CMK (cell line): ENCODE results near the gene STON2.
"Not testable (repeated sequence)": the region's sequence is repeated elsewhere in the genome, so short reads cannot be mapped to it uniquely, and the experiment has no call there.

Experiments used
- DNase-seq: peaks from one replicate; pipeline ENCODE4 v3.0.0-alpha.2; 2010; ENCODE audit warnings: low read depth

The STON2 gene

DNA sequence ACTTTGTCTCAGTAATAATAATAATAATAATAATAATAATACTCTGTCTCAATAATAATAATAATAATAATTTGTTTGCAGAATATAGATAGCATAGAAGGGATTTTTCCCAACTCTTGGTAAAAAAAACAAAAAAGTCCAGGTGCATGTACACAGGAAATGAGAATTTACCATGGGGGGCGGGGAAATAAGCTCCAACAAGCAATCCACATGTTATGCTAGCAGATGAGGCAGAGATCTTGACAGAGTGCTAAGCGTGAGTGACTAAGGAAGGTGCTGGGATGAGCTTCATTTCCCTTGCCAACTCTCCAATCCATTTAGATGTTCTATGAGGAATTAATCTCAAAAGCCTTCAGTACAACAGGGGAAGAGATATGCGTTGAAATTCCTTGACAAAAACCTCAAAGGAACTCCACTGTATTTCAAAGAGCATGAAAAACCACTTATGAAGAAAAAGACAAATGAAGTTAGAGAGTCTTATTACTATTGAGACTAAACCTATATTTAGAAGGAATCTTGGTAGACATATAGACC is 134.4 kb downstream of the STON2 start:
- DNase-seq = no peak

DNA sequence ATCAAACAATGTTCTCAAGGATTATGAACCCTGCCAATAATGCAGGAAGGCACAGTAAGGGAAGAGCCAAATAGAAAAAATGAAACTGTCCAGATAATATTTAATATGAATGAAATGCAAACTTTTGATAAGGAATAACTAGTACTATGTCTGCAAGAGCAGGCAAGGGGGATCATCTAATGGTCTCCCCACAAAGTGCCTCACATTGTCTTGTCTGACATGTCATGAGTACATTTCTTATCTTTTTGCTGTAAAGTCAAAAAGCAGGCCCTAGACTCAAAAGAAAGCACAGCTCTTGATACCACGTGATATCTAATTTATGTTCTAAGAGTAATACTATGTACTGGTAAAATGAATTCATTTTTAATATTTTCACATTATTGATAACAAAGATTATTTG is 135.5 kb downstream of the STON2 start:
- no peak for DNase-seq

DNA sequence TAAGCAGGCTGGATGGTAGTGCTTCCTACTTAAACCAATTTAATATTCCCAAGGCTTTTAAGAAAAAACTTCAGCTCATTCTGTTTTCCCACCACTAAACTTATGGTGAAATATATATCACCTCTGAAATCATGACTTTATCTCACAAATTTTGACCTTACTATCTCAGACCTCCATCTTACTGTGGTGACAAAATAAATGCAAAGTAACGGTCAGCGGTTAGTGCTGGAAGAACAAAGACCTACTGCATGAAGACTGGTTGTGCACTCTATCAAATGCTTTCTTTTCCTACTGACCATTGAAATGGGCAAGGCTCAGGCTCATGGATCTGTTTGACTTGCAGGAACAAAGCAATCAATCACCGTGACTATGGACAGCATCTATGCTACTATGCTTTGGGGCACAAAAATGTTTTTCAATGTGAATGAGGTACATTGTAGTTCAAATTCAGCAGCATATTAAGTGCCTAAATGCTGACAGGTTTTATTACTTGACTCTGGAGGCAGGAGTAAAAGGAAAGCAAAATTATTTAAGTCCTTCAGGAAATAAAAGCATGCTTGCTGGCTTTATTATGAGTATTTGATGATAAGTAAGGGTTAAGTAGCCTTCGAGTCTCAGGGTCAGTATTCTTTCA is 136.2 kb downstream of the STON2 start:
- no peak for DNase-seq

DNA sequence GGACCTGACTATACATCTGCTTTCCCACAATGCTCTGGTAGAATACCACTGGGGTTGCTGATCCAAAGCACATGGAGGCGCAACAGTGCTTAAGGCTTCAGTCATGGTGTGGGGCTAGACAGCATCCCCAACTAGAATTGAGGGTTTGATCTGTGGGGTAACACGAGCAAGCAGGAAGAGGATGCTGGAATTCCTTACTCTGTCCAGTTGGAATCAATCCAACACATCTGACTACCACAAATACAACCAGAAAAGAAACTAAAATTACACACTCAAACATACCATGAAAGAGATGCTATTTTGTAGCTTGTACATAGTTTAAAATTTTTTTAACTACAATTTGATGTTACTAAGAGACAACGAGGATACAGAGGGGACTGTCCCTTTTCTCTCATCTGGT is 138.9 kb downstream of the STON2 start:
- DNase-seq = no peak

DNA sequence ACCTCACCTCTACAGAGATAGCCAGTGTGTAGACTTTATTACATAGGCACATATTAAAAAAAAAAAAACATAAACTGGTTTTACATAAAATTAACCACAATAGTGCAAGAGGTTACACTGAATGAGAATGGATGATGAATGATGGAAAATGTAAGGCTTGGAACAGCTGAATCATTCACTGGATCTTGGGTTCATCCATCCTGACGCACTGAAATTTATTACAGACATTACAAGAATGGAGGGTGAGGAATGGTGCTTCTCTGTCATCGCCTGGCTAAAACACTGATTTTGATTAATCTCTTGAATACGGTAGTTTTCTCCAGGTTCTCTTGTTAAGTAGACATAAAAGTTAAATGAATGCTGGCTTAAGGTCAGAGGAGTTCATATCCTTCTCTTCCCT is 139.4 kb downstream of the STON2 start:
- no peak for DNase-seq

DNA sequence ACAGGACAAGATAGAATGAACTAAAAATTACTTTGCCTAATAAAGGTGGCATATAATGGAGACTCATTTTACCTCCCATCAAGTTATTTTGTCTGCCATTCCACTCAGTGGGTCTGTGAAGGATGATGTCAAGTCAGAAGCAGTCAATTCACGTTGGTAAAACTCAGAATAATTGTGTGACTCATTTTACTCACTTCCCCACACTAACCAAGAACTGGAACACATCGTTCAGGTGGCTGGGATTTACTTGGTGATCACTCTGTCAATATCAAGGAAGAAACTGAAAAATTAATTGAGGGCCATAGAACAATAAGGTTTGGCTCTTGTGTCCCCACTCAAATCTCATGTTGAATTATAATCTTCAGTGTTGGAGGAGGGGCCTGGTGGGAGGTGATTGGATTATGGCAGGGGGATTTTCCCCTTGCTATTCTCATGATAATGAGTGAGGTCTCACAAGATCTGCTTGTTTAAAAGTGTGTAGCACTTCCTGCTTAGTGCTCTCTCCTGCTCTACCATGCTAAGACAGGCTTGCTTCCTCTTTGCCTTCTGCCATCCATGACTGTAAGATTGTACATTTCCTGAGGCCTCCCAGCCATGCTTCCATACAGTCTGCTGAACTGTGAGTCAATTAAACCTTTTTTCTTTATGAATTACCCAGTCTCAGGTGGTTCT is 143.7 kb downstream of the STON2 start:
- no peak for DNase-seq

DNA sequence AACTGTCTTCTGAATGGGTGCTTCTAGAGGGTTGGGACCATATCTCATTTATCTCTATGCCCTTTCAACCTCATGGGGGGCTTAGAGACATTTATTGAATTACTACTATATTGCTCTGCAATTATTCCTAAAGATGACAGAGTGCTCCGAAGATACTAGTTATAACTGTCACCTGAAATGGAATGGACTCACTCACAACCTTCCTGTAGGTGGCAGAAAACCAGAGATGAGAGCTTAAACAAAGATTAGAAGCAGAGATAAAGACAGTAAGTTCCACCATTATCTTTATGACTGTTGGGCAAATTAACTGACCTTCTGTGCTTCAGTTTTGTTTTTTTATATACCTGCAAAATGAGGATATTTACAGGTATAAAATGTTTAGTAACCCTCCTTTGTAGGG is 147.8 kb downstream of the STON2 start:
- DNase-seq = no peak

DNA sequence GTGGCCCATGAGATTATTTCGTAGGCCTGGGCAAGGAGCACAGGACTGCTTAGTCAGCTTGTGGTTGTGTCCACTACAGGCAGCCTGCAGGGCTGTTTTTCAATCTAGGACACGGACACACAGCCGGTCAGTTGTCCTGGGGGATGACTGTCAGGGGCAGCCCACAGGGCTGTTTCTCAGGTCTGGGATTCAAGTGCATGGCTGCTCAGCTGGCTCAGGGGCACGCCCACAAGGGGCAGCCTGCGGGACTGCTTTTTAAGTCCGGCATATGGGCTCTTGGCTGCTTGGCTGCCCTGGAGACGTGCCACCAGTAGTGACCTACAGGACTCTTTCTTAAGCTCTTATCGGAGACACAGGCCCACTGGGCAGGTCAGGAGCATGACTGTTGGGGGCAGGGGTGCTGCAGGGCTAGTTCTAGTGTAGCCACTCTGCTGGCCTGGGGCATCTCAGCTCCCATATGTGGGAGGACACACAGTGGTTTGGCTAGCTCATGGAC is 152.8 kb downstream of the STON2 start:
- DNase-seq = no peak

DNA sequence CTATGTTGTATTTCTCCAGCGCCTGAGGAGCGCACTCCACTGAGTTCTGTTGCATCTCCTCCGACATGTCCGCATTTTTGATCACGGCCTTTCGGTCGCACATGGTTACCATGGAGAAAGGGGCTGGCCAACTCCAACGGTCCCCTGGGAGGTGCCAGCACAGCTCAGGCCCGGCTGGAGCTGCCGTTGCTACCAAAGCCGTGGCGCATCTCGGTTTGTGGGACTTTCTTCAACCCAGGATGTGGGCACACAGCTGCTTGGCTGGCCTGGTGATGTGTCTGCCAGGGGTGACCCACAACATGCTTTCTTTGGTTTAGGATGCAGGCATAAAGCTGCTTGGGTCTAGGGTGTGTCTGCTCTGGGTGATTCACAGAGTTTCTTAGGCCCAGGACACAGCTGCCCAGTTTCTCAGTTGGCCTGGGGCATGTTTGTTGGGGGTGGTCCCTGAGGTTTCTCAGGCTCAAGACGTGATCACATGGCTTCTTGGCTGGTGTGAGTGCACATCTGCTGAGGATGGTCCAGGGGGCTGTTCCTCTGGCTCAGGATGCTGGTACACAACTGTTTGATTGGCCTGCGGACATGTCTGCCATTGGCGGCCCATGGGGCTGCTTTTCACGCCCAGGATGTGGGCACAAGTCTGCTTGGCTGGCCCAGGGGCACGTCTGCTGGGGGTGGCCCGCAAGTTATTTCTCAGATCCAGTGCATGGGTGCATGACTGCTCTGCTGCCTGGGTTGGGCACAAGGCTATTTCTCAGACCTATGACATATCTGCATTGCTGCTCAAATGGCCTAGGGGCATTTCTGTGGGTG is 153.5 kb downstream of the STON2 start:
- DNase-seq = no peak

DNA sequence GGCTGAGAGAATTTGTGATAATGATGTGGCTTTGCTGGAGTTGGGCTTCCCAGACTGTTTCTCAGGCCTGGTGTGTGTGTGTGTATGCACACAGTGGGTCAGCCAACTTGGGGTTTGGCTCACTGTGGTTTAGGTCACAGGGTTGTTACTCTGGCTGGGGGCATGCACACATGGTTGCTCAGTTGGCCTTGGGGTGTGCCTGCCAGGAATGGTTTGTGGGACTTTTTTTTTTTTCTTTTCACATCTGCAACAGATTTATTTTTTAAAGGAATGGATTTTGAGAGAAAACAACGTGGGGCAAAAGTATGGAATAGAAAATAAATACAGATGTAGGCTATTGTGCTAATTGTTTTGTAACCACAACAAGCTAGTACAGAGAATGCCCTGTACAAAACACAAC is 154.4 kb downstream of the STON2 start:
- DNase-seq = no peak

DNA sequence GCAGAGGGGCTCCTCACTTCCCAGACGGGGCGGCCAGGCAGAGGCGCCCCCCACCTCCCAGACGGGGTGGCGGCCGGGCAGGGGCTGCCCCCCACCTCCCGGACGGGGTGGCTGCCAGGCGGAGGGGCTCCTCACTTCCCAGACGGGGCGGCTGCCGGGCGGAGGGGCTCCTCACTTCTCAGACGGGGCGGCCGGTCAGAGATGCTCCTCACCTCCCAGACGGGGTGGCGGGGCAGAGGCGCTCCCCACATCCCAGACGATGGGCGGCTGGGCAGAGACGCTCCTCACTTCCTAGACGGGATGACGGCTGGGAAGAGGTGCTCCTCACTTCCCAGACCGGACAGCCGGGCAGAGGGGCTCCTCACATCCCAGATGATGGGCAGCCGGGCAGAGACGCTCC is 155.7 kb downstream of the STON2 start:
- not testable (repeated sequence) for DNase-seq

DNA sequence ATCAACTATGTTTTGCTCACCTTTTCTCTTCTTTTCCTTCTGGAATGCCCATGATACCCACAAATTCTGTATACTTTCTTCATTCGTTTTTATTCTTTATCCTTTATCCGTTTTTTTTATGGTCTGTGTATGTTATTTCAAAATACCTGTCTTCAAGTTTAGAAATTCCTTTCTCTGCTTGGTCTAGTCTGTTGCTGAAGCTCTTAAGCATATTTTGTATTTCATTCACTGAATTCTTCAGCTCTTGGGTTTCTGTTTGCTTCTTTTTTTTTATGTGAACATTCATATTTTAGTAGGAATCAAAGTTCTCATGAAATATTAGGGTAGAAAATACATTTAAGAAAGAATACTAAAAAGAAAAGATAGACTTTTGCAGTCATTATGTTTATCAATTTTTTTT is 156.6 kb downstream of the STON2 start:
- DNase-seq = no peak

DNA sequence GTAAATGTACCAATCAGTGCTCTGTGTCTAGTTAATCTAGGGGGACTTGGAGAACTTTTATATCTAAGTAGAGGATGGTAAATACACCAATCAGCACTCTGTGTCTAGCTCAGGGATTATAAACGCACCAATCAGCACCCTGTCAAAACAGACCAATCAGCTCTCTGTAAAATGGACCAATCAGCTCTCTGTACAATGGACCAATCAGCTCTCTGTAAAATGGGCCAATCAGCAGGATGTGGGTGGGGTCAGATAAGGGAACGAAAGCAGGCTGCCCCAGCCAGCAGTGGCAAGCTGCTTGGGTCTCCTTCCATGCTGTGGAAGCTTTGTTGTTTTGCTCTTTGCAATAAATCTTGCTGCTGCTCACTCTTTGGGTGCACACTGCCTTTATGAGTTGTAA is 163.3 kb downstream of the STON2 start:
- DNase-seq = not testable (repeated sequence)

DNA sequence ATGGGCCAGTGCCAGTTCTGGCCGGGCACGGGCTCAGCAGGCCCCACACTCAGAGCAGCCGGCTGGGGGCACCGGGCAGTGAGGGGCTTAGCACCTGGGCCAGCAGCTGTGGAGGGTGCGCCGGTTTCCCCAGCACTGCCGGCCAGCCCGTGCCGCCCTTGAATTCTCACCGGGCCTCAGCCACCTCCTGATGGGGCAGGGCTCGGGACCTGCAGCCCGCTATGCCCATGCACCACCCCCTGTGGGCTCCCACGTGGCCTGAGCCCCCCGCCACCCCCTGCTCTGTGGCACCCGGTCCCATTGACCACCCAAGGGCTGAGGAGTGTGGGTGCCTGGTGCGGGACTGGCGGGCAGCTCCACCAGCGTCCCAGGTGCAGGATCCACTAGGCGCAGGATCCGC is 164.0 kb downstream of the STON2 start:
- DNase-seq = no peak

DNA sequence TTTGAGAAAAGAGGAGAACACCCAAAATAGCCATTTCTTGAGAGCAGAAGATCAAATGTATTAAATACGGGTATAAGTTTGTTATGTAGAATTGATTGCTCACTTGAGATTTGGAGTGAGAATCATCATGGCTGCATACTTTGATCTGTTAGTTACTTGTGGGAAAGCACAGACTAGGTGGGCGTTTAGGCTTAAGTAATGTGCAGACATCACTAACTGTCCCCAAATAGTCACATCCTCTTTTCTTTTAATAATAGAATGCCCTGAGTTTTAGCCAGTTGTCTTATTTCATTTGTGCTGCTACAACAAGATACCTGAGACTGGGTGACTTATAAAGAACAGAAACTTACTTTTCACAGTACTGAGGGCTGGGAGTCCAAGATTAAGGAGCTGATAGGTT is 165.0 kb downstream of the STON2 start:
- no peak for DNase-seq

DNA sequence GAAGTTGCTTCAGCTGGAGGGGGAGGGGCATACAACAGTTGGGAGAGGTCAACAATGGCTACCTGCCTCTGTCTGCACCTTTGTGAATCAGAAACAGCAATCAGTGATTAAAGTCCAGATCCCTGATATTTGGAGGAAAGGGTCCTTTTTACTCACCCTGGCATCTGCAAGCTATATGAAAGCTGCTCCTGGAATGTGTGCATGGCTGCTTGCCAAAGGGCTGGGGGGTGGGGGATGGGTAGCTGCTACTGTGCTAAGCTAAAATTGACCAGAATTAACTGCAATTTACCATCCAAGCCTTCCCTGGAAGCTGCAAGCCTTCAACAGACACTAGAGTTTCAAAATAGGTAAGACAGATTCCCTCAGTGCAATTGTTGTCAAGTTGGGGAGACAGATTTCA is 165.8 kb downstream of the STON2 start:
- no peak for DNase-seq

DNA sequence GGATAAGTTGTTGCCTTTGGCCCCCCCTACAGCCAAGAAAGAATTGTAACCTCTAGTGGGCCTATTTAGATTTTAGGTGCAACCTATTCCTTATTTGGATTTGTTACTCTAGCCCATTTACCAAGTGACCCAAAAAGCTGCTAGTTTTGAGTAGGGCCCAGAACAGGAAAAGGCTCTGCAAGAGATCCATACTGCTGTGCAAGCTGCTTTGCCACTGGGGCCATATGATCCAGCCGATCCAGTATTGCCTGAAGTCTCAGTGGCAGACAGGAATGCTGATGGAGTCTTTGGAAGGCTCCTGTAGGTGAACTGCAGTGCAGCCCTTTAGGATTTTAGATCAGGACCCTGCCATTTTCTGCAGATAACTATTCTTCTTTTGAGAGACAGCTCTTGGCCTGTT is 166.5 kb downstream of the STON2 start:
- DNase-seq = no peak

DNA sequence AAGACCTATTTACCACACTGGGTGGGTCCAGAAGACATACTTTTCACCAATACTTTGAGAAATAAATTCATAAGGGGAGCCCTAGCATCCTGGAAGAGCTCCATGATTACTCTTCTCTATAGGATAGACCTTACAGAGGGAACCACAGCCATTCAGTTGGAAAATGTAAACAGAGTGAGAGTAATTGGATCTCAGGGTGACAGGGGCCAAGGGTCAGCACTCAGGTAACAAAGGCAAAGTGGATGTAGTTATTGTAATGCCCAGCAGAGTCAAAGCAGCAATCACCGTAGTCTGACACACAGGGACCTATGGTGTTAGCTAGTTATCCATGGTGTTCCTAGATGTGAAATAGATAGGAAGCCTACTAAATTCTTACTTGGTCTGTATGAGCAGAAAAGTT is 168.6 kb downstream of the STON2 start:
- no peak for DNase-seq

DNA sequence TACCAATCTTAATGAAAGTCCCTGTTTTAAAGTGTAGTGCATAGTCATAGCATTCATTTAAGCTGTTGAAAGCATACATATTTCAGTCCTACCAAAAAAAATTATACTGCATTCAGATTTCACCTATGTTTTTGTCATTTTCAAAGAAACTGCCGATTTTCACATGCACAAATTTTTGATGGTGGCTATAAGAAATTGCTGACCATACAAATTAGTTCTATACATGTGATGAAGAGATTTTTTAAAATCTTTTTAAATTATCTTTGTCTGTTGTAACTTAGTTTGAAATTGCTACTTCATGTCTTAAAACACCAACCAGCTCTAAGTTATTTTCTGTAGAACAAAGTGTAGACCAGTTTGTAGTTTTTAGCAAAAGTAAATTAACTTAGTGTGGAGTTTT is 175.9 kb downstream of the STON2 start:
- no peak for DNase-seq

DNA sequence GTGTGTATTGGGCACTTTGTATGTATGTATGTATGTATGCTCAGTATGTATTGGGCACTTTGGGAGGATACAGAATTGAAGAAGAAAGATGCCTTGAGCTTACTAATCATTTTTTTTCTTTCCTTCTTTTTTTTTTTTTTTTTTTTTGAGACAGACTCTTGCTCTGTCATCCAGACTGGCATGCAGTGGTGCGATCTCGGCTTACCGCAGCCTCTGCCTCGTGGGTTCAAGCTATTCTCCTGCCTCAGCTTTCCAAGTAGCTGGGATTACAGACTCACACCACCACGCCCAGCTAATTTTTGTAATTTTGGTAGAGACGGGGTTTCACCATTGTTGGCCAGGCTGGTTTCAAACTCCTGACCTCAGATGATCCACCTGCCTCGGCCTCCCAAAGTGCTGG is 176.3 kb downstream of the STON2 start:
- not testable (repeated sequence) for DNase-seq

DNA sequence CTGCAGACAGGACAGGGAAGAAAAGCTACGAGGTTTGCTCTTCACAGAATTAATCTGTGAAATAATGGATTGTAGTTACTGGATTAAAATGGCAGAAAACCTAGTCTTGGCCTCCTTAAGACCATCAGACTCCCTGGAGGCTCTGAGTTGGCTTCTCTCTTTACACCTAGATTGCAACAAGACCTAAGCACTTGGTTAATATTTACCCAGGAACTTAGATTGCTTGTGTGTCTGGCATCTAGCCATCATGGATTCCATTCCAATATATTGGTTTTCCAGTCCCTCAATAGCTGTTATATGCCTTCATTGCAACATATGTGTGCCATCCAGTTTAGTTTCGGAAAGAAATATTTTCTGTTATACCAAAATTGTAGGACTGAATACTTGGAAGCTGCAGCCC is 177.4 kb downstream of the STON2 start:
- DNase-seq = no peak

DNA sequence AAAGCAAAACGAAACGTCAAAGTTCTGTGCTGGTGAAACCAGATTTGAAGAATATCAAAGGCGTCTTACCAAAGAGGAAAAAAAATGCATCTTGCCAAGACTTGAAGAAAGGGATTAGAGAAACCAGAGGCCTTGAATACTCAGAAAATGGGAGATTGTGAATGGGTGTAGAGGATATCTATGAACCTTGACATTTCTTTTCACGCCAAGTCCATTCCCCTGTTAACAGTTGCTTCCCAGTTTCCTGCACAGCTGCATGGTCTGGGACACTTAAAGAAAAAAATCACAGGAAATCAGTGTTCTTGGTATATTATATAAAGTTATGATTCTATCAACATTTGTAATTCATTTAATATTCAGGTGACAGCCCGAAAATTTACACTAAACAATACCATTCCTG is 178.0 kb downstream of the STON2 start:
- no peak for DNase-seq

DNA sequence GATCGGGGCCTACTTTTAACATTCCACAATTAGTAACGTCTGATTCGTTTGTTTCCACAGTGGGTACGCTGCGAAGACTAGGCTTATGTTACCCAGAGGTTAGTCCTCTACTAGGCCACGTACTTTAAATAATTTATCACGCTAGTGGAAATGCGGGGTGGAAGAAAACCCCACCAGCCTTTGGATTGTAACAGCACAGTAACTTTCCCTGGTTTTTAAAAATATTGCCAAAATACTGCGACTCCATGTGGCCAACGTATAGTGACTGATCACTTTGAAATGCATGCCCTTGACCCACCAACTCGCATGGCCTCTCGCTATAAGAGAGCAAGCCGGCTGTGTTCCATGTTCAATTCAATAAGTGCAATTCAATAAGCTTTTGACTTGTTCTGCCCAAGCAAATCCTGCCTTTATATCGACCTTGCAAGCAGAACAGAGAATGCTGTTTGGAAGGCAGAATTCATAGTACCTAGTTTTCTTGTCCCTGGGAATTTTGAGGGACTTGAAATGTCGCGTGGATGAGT is 178.5 kb downstream of the STON2 start:
- DNase-seq = no peak
